Activated CD8-positive, alpha-beta memory T cell treated with anti-CD3 and anti-CD28 coated beads, Interleukin-2, amount 50 U/mL, for 4 hours (primary cell): ENCODE results near the gene ZNF629.

Source experiments
- DNase-seq: peaks from one replicate; pipeline ENCODE4 v3.0.0-alpha.2; 2020

Gene ZNF629

GRCh38 chr16:30766206-30766932, 20.6 kb downstream of the ZNF629 start:
- no peak for DNase-seq

GRCh38 chr16:30764816-30765465, 22.1 kb downstream of the ZNF629 start:
- DNase-seq = no peak

GRCh38 chr16:30764086-30764485, 22.9 kb downstream of the ZNF629 start:
- DNase-seq = no peak

- no peak for DNase-seq
These were observed 23.8 kb downstream of the ZNF629 start for GRCh38 chr16:30762991-30763725.

- peak; percentile 86 for DNase-seq
These were observed 24.8 kb downstream of the ZNF629 start, which contains the start of the genes CFAP119 and RNF40 for GRCh38 chr16:30761928-30762902. TSS of gene CFAP119 (minus strand) at chr16:30762062. CDS start at chr16:30761748, 314 bp downstream. TSS of gene RNF40 (plus strand) at chr16:30762322. CDS start at chr16:30762546, 224 bp downstream.

- DNase-seq = peak; percentile 47
These were observed 25.5 kb downstream of the ZNF629 start for GRCh38 chr16:30761427-30761927.

GRCh38 chr16:30760577-30761426, 26.2 kb downstream of the ZNF629 start:
- no peak for DNase-seq

- DNase-seq = no peak
These were observed 26.9 kb downstream of the ZNF629 start for GRCh38 chr16:30760001-30760559.

GRCh38 chr16:30758988-30759491, 28.0 kb downstream of the ZNF629 start:
- DNase-seq = no peak

- DNase-seq = no peak
These were observed 29.7 kb downstream of the ZNF629 start for GRCh38 chr16:30757316-30757715.

GRCh38 chr16:30756781-30757100, 30.3 kb downstream of the ZNF629 start:
- DNase-seq = no peak

- DNase-seq = no peak
These were observed 30.8 kb downstream of the ZNF629 start for GRCh38 chr16:30755955-30756780.

- no peak for DNase-seq
These were observed 33.4 kb downstream of the ZNF629 start for GRCh38 chr16:30753596-30753995.

- no peak for DNase-seq
These were observed 36.0 kb downstream of the ZNF629 start for GRCh38 chr16:30750876-30751465.

- DNase-seq = no peak
These were observed 36.8 kb downstream of the ZNF629 start for GRCh38 chr16:30750201-30750600.

GRCh38 chr16:30748634-30749445, 38.2 kb downstream of the ZNF629 start:
- DNase-seq = no peak

GRCh38 chr16:30747799-30748633, 39.0 kb downstream of the ZNF629 start, which contains the start of gene PHKG2:
TSS of gene PHKG2 (plus strand) at chr16:30748425. CDS start at chr16:30748821, 396 bp downstream.
- DNase-seq = peak; percentile 92
